IMR-90 (cell line): ENCODE results near the gene GPRIN2. TPM values are rescaled to one million over a fixed set of nuclear protein-coding genes. Genes with fewer than 3 reads are reported as not detected.

ENCODE experiments used
- ATAC-seq: fragments of 200-7000 bp; cut with Tn5 transposase; 2 replicates; pipeline ENCODE4 v1.9.1; 2020; ENCODE audit warnings: low read depth, mild to moderate bottlenecking, moderate library complexity
- BruUV-seq: library from RNA; stranded (reverse); fragments of 400-500 nt; replicated peaks from 2 replicates; lab custom pipeline; 2021; lab: Mats Ljungman, UMichigan
- CTCF ChIA-PET: fragments of 300-600 bp; formaldehyde crosslinking; extraction: SDS; loops from one replicate; lab custom pipeline; 2021; ENCODE audit warnings: antibody characterized with exemption; lab: Yijun Ruan, JAX
- POLR2A ChIA-PET: fragments of 300-600 bp; sonication (Branson Sonifier 250); formaldehyde crosslinking; loops from one replicate; lab custom pipeline; 2022; ENCODE audit warnings: antibody characterized with exemption; ENCODE audit not compliant: unreplicated experiment; lab: Charles Lee
- DNase-seq: peaks from one replicate; pipeline ENCODE4 v3.0.0; 2013
- H2AFZ ChIP-seq: replicated peaks from 2 replicates; pipeline ENCODE3; 2013; ENCODE audit warnings: low read length, mild to moderate bottlenecking; ENCODE audit not compliant: poor library complexity
- H2AK5ac ChIP-seq: 2 replicates; pipeline ENCODE4 v1.6.1; 2013; ENCODE audit warnings: low read depth, low read length, inconsistent platforms
- H2AK9ac ChIP-seq: replicated peaks from 2 replicates; pipeline ENCODE3; 2013; ENCODE audit warnings: mild to moderate bottlenecking, low read depth, low read length, moderate library complexity; ENCODE audit not compliant: poor library complexity
- H2BK120ac ChIP-seq: 2 replicates; pipeline ENCODE4 v1.6.1; 2013; ENCODE audit warnings: low read depth, low read length, inconsistent platforms
- H2BK15ac ChIP-seq: 3 replicates; pipeline ENCODE4 v1.6.1; 2013; ENCODE audit warnings: low read depth, low read length, inconsistent platforms
- H2BK20ac ChIP-seq: 2 replicates; pipeline ENCODE4 v1.6.1; 2013; ENCODE audit warnings: low read depth, mild to moderate bottlenecking, inconsistent platforms, low read length, moderate library complexity
- H2BK5ac ChIP-seq: 2 replicates; pipeline ENCODE4 v1.6.1; 2013; ENCODE audit warnings: mild to moderate bottlenecking, low read depth, low read length, inconsistent platforms; ENCODE audit not compliant: poor library complexity, severe bottlenecking
- H3K14ac ChIP-seq: replicated peaks from 2 replicates; pipeline ENCODE4 v1.6.1; 2013; ENCODE audit warnings: low read depth, low read length, inconsistent platforms
- H3K18ac ChIP-seq: 2 replicates; pipeline ENCODE4 v1.6.1; 2013; ENCODE audit warnings: low read depth, low read length, control low read depth
- H3K23ac ChIP-seq: 2 replicates; pipeline ENCODE4 v1.6.1; 2013; ENCODE audit warnings: low read depth, low read length, inconsistent platforms
- H3K27ac ChIP-seq: 2 replicates; pipeline ENCODE4 v1.5.1; 2013; ENCODE audit warnings: mild to moderate bottlenecking, control low read depth, low read length; ENCODE audit not compliant: insufficient read depth
- H3K27me3 ChIP-seq: 2 replicates; pipeline ENCODE4 v1.6.1; 2013; ENCODE audit warnings: low read length; ENCODE audit not compliant: control insufficient read depth, insufficient read depth
- H3K36me3 ChIP-seq: 2 replicates; pipeline ENCODE4 v1.6.1; 2013; ENCODE audit warnings: low read length, mixed read lengths; ENCODE audit not compliant: control insufficient read depth, insufficient read depth
- H3K4ac ChIP-seq: 2 replicates; pipeline ENCODE4 v1.6.1; 2013; ENCODE audit warnings: low read depth, low read length, inconsistent platforms
- H3K4me1 ChIP-seq: 2 replicates; pipeline ENCODE4 v1.6.1; 2013; ENCODE audit warnings: low read length, mixed read lengths; ENCODE audit not compliant: control insufficient read depth, insufficient read depth
- H3K4me2 ChIP-seq: 2 replicates; pipeline ENCODE4 v1.6.1; 2013; ENCODE audit warnings: low read depth, mild to moderate bottlenecking, control low read depth, low read length, moderate library complexity
- H3K4me3 ChIP-seq: 2 replicates; pipeline ENCODE4 v1.5.1; 2013; ENCODE audit warnings: low read depth, mild to moderate bottlenecking, control low read depth, low read length, moderate library complexity; ENCODE audit not compliant: insufficient read depth
- H3K56ac ChIP-seq: 2 replicates; pipeline ENCODE4 v1.6.1; 2013; ENCODE audit warnings: low read length, inconsistent platforms; ENCODE audit not compliant: insufficient read depth; ENCODE audit errors: extremely low read depth
- H3K79me1 ChIP-seq, 2 experiments: 2 replicates each; pipeline ENCODE4 v1.6.1; 2013; ENCODE audit warnings: low read length in 2 of 2, inconsistent platforms in 1 of 2, low read depth in 1 of 2
- H3K9ac ChIP-seq: 2 replicates; pipeline ENCODE4 v1.6.1; 2013; ENCODE audit warnings: low read depth, low read length, control low read depth
- H3K9me1 ChIP-seq: 2 replicates; pipeline ENCODE4 v1.6.1; 2013; ENCODE audit warnings: low read length, inconsistent platforms; ENCODE audit not compliant: insufficient read depth
- H3K9me3 ChIP-seq: 2 replicates; pipeline ENCODE4 v1.6.1; 2013; ENCODE audit warnings: low read length; ENCODE audit not compliant: control insufficient read depth, insufficient read depth
- H4K20me1 ChIP-seq: 2 replicates; pipeline ENCODE4 v1.6.1; 2013; ENCODE audit warnings: low read length, inconsistent platforms; ENCODE audit not compliant: insufficient read depth
- H4K5ac ChIP-seq: 2 replicates; pipeline ENCODE4 v1.6.1; 2013; ENCODE audit warnings: mild to moderate bottlenecking, low read depth, low read length, control low read depth
- H4K8ac ChIP-seq, 2 experiments: 2 replicates each; pipeline ENCODE4 v1.6.1; 2013; ENCODE audit warnings: low read depth in 2 of 2, low read length in 2 of 2, control low read depth in 1 of 2, inconsistent platforms in 1 of 2
- H4K91ac ChIP-seq: 2 replicates; pipeline ENCODE4 v1.6.1; 2013; ENCODE audit warnings: low read depth, low read length, inconsistent platforms; ENCODE audit not compliant: insufficient read depth
- CHD1 ChIP-seq: IDR thresholded peaks from 2 replicates; pipeline ENCODE4 v1.6.1; 2012; ENCODE audit warnings: low read depth, low read length, improper control_type of control experiment
- FOS ChIP-seq: fragments of 150-350 bp; IDR thresholded peaks from 2 replicates; pipeline ENCODE4 v1.6.1; 2016; ENCODE audit warnings: low read depth, low read length
- POLR2A ChIP-seq: IDR thresholded peaks from 2 replicates; pipeline ENCODE4 v1.6.1; 2012; ENCODE audit warnings: mild to moderate bottlenecking, low read depth, low read length
- RAD21 ChIP-seq: IDR thresholded peaks from 2 replicates; pipeline ENCODE4 v1.6.1; 2012; ENCODE audit warnings: low read length, improper control_type of control experiment
- SMC3 ChIP-seq: fragments of 150-350 bp; IDR thresholded peaks from 2 replicates; pipeline ENCODE4 v1.6.1; 2016; ENCODE audit warnings: low read depth, mild to moderate bottlenecking, antibody characterized with exemption, low read length, moderate library complexity
- WGBS, 2 experiments: methylation state at CpG; one replicate each; pipeline versions ENCODE4 v1.1.5 to v1.1.7; 2013; ENCODE audit warnings: missing lambda C conversion rate in 2 of 2; ENCODE audit not compliant: insufficient read length in 1 of 2; ENCODE audit errors: extremely low coverage in 2 of 2; 5-methylcytosine and 5-hydroxymethylcytosine counted together
- dilution Hi-C: fragments of 300-500 bp; cut with HindIII; formaldehyde crosslinking; loops from one replicate; pipeline ENCODE4 v1.14.3; 2018; ENCODE audit warnings: low sequenced_read_pairs; ENCODE audit not compliant: unreplicated experiment
- in situ Hi-C: fragments of 300-500 bp; cut with MboI; formaldehyde crosslinking; loops from 3 replicates; pipeline ENCODE4 v1.14.3; 2019; ENCODE audit warnings: low sequenced_read_pairs, inconsistent platforms, mixed read lengths
- intact Hi-C: fragments of 100-400 bp; cut with micrococcal nuclease; formaldehyde crosslinking; loops from 2 replicates; pipeline ENCODE4 v1.10.0; 2022
- polyA plus RNA-seq, 3 experiments: library from polyadenylated mRNA; depleted of rRNA; stranded (reverse); fragments of >200 nt; gene quantifications; 2 replicates each; pipeline ENCODE4 v1.2.3, GENCODE V29; 2012; ENCODE audit warnings: low replicate concordance in 1 of 3
- total RNA-seq: library from RNA; depleted of rRNA; stranded (reverse); fragments of >200 nt; gene quantifications from 2 replicates; pipeline ENCODE4 v1.2.3, GENCODE V29; 2012
- TF ChIP-seq, protein P1 (sequence below): conservative IDR thresholded peaks from 2 replicates; pipeline ENCODE4 v1.5.1; 2012; ENCODE audit warnings: mild to moderate bottlenecking, low read depth, low read length, improper control_type of control experiment

Gene GPRIN2
- total and polyA plus RNA-seq, 2 of the 4 experiments (the other 2 are of a cell fraction) = under 0.01 TPM; not detected in 1

DNA sequence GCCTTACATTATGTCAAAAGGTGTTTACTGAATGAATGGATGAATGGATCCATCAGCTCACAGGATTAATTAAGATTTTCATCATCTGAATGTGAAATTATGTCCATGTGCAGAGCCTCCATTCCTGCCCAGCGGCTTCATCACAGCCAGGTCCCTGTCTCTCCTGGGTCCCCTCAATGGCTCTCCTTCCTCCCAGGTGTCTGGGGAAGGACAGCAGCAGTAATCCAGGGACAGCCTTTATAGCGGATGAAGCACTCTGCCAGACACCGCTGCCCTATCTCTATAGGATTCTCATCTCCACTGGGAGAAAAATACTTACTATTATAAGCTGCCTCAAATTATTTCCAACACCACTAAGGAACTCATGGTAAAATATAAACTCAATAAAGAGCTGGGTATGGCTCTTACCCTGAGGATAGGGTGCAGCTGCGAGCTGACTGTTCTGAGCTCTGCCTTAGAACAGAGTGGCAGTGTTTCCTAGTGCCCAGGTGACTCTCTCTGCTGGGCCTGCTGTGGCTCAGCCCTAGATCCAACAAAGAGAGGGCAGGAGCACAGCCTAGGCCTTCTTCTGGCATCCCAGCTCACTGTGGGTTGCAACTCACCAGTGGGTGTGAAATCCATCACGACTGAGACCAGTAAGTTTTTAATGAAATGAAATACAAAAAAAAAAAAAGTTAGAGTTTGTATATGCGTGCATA, 38.3 kb downstream of the GPRIN2 start:
- no peak overlapping the region for H2BK5ac ChIP-seq
- ChIA-PET POLR2A (no interaction called here), CTCF (no interaction called here)
- 0 out of 4 replicates have a peak overlapping the region, but pooled peaks of 1 of the 2 experiments have one; percentile 2 for H4K8ac ChIP-seq
- no peak for ATAC-seq
- in situ Hi-C loops = no loop called here
- H2AFZ ChIP-seq = no peak overlapping the region
- H3K9me3 ChIP-seq = no peaks in the 10 kb centered on the region
- H3K27ac ChIP-seq = no peak overlapping the region
- BruUV-seq = no TSS peak
- DNase-seq = no peak
- H4K5ac ChIP-seq = no peak overlapping the region
- peaks cover 15% of the 10 kb centered on the region for H3K4me1 ChIP-seq
- intact Hi-C loops = no loop called here
- 0 out of 4 replicates have a peak, but pooled peaks cover 0 to 4% of the 10 kb centered on the region in 2 experiments for H3K79me1 ChIP-seq
- H3K36me3 ChIP-seq = no peaks in the 10 kb centered on the region
- H3K23ac ChIP-seq = no peak overlapping the region
- H3K4ac ChIP-seq = no peak overlapping the region; the same call in 1 of the 2 replicates
- H3K56ac ChIP-seq = no peak overlapping the region
- 93% methylated on average over 2 of the region's 6 CpGs; no CpG with 5 or more reads in 1 of the 2 experiments for WGBS, 2 experiments
- peak overlapping the region; percentile 63 for H2BK20ac ChIP-seq
- H3K14ac ChIP-seq = no peak overlapping the region
- no peak overlapping the region for H3K9ac ChIP-seq
- no peak overlapping the region for H3K4me3 ChIP-seq
- peak overlapping the region; percentile 5; the same call in 1 of the 2 replicates for H2BK120ac ChIP-seq
- peak overlapping the region; percentile 12; the same call in 2 of the 3 replicates for H2BK15ac ChIP-seq
- TF ChIP-seq CHD1 = no peak
- no peak for TF ChIP-seq POLR2A
- no peak for TF ChIP-seq FOS
- TF ChIP-seq RAD21 = no peak
- TF ChIP-seq, protein P1, sequence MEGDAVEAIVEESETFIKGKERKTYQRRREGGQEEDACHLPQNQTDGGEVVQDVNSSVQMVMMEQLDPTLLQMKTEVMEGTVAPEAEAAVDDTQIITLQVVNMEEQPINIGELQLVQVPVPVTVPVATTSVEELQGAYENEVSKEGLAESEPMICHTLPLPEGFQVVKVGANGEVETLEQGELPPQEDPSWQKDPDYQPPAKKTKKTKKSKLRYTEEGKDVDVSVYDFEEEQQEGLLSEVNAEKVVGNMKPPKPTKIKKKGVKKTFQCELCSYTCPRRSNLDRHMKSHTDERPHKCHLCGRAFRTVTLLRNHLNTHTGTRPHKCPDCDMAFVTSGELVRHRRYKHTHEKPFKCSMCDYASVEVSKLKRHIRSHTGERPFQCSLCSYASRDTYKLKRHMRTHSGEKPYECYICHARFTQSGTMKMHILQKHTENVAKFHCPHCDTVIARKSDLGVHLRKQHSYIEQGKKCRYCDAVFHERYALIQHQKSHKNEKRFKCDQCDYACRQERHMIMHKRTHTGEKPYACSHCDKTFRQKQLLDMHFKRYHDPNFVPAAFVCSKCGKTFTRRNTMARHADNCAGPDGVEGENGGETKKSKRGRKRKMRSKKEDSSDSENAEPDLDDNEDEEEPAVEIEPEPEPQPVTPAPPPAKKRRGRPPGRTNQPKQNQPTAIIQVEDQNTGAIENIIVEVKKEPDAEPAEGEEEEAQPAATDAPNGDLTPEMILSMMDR = no peak
- TF ChIP-seq SMC3 = no peak
- H2AK5ac ChIP-seq = peak overlapping the region; percentile 68; the same call in 1 of the 2 replicates
- peak overlapping the region; percentile 62; the same call in 1 of the 2 replicates for H4K91ac ChIP-seq
- dilution Hi-C loops = no loop called here
- no peaks in the 10 kb centered on the region for H4K20me1 ChIP-seq
- no peaks in the 10 kb centered on the region for H3K27me3 ChIP-seq
- H3K9me1 ChIP-seq = peaks cover 32% of the 10 kb centered on the region
- no peak overlapping the region; the same call in 1 of the 2 replicates for H3K18ac ChIP-seq
- H2AK9ac ChIP-seq = no peak overlapping the region
- no peak overlapping the region for H3K4me2 ChIP-seq
